Right renal pelvis (tissue), 4 donors: Measurements from ENCODE around the gene FNDC5. TPM values are rescaled to one million over a fixed set of nuclear protein-coding genes. Genes with fewer than 3 reads are reported as not detected.
A peak's percentile ranks its signal among the peaks of the same experiment; 100 is the strongest.

Experiments
- DNase-seq, 4 donors: peaks; one replicate each; pipeline ENCODE4 v3.0.0-alpha.2; 2013; ENCODE audit warnings: low read depth in 4 of 4, low spot score in 3 of 4, missing footprints in 1 of 4
- polyA plus RNA-seq, 4 donors: library from polyadenylated mRNA; unstranded; fragments of 120-200 nt; gene quantifications; one replicate each; pipeline ENCODE4 v1.2.1, GENCODE V29; 2013; ENCODE audit not compliant: insufficient read length in 4 of 4

Gene FNDC5
- polyA plus RNA-seq, 4 donors: 45.3 to 60.8 (median 50.7) TPM

- DNase-seq: no peak
Measured at GRCh38 chr1:32868806-32869455, 1.8 kb downstream of the FNDC5 start.

DNA sequence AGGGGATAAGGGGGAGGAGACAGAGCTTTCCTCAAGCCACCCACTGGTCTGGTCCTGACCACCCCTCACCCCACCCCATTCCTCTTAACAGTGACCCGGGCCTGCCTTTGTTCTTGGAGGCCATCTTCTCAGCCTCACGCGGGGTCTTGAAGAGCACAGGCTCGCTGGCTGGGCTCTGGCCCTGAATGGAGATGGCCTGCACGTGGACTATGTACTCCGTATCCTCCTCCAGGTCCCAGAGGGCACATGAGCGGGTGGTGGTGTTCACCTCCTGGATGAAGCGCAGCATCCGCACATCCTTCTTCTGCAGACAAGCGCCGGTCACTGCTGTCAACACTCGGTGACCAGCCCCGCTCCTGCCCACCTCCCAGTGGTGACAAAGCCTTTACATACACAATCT is 2.6 kb downstream of the FNDC5 start:
- DNase-seq: no peak

- DNase-seq: no peak
Measured at GRCh38 chr1:32867671-32868070, 3.0 kb downstream of the FNDC5 start.

GRCh38 chr1:32867151-32867550 is 3.6 kb downstream of the FNDC5 start:
- DNase-seq: no peak

DNA sequence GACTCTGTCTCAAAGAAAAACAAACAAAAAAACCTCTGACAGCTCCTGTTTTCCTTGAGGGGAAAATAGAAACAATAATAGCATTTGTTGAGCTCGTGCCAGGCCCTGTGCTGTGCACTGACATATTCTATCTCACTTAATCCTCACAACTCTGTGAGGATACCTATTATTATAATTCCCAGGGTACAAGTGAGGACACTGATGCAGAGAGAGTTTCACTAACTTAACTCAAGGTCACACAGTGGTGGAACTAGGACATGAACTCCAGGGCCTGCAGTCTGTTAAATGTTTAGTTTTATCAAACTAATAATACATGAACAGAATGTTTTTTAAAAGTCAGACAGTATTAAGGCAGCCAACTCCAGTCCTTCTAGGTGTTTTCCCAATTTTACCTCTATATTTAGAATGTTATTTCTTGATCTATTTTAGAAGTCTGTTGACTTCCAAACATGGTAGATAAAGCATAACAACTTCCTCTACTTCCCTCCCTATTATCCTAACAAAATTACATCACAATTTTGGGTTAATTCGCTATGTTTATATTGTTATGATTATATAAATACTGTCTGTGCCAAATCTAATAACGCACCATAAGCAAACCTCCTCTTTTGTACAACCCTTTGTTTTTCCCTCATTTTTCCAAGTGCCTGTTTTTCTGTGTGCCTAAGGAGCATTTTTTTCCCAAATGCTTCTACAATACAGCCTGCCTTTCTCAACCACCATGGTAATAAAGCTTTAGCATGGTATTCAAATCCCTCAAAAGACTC is 4.9 kb downstream of the FNDC5 start:
- DNase-seq: no peak

GRCh38 chr1:32864375-32865019 is 6.2 kb downstream of the FNDC5 start:
- DNase-seq: no peak

DNA sequence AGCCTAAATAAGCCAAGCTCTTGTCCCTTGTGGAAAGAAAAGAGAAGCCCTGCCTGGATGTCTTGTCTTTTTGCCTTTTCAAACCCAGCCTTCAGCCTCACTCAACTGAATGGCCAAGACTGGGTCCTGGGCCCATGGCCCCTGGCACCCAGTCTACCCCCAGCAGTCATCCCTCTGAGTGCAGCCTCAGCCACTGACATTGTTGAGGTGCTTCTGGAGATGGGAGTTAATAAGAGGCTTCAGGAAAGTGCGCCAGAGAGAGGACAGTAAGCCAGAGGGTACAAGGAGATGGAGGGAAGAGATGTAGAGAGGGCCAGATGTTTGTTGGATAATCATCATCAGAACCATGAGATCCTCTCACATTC is 6.8 kb downstream of the FNDC5 start:
- DNase-seq: no peak

- no peak for DNase-seq
Measured at GRCh38 chr1:32863218-32863880, 7.4 kb downstream of the FNDC5 start.

DNA sequence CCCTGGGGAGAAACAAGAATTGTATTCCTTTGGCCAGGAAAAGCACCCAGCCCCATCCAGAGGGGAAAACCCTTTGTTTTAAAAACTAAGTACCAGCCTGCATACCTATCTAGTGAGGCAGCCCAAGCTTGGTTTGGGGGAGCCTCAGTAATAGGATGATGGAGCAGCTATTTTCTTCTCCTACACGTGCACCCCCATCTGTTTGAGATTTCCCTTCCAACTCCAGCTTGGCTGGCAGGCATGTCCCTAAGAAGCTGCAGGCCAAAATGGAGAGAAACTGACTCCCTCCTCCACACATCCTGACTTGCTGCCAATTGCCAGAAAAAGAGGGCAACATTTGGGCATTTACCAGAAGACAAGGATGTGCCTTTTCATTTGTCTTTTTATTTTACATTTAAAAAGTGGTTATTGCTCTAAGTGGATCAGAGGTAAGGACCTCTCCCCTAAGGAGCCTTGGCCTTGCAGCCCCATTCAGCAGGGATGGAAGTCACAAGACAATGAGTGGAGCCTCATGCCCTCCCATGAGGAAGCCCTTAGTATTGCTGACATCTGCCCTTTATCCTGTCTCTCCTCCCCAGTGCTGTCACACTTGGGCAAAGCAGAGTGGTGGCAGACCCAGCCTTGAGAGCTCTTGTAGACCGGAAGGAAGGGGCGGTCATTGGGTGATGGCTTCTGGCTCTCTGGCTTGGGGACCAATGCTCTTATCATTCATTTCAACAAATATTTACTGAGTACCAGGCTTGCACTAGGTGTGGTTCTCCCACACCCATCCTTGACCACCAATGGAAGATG is 8.6 kb downstream of the FNDC5 start:
- no peak for DNase-seq

GRCh38 chr1:32860566-32860965 is 10.1 kb downstream of the FNDC5 start:
- no peak for DNase-seq

DNA sequence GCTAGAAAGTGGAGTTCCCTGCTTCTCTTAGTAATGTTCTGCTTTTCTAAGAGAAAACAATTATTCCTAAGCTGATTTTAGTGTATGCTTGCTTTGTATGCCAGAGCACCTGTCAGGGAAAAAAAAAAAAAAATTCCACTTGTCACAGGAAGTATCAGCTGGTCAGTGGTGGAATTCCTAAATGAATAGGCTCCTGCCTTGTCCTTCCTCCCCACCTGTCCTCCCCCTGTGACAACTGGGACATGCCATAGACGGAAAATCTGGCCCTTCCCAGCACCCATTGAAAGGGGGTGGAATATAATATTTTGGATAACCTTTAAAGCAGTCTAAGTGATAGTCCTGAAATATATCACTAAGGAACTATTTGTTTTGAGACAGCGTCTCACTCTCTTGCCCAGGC is 10.8 kb downstream of the FNDC5 start:
- DNase-seq: no peak

DNA sequence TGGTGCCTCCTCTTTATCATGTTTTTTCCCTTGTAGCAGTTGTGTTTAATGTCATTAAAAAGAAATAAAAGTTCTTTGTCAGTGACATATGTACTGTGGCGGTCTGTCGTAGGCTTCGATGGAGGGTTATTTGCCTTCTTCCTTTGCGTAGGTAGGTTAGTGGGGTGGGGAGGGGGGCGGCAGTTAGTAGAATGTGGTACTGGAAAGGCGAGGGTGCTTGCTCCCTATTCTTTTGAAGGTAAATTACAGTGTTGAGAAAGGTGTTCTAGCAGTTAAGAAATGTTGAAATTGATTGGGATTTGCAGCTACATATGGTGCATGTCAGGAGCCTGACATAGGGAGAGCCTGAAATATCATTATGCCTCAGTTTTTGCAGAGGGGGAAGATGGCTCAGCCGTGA is 11.9 kb downstream of the FNDC5 start:
- DNase-seq: no peak

DNA sequence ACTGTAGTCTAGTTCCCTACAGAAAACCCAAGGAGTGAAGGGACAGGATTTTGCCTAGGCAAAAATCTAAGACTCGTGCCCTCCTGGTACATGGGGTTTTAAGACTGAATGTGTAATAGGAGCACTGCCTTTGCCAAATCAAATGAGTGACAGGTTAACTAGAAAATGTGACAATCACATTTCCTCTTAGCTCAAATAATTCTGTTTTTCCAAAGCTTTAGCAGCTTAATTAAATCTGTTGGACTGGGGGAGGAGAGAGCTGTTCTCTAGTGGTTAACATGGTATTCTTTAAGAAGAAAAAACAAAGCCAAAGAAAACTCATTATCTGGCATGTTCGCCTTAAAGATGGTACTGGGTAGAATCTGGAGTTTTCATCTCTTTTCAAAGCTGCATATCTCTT is 12.6 kb downstream of the FNDC5 start:
- DNase-seq: no peak

- DNase-seq: no peak
Measured at GRCh38 chr1:32855861-32856617, 14.7 kb downstream of the FNDC5 start.

- DNase-seq: no peak
Measured at GRCh38 chr1:32848354-32849063, 22.2 kb downstream of the FNDC5 start.

GRCh38 chr1:32831878-32832277 is 38.8 kb downstream of the FNDC5 start:
- DNase-seq: no peak

DNA sequence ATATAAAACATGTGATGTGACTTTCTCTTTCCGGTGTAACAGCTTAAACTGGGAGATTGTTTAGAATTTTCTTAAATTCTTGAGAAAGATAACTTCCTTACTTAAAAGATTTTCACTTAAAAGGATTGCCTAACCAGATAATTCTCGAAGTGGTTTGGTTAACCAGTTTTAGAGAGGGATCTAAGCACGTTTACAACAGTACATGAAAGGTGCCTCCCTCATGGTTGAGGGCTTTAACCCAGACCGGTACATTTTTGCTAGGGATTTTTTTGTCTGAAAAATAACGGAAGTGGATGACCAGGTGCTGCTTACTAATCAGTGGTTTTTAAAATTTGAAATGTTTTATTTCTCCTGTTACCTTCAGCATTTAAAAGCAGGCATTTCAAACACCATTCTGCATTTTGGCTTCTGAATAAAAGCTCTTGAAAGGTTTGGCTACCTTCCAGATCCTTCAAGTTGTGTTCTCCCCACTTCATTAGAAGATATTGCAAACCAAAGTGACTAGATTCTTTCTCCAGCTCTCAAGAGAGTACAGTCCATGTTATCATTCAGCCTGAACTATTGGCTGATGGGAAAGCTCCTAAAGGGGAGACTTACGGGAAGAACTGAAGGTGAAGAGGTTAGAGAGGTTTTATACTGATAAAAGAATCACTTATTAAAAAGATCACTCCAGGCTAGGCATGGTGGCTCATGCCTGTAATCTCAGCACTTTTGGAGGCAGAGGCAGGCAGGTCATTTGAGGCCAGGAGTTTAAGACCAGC is 40.4 kb downstream of the FNDC5 start:
- DNase-seq: no peak

GRCh38 chr1:32828341-32828740 is 42.4 kb downstream of the FNDC5 start:
- peak in 1 of 4 donors; percentile 10 for DNase-seq

- no peak for DNase-seq
Measured at GRCh38 chr1:32825181-32825580, 45.5 kb downstream of the FNDC5 start.
